Panc1 (cell line): ENCODE measurements around the gene RSU1. TPM values are rescaled to one million over a fixed set of nuclear protein-coding genes. Genes with fewer than 3 reads are reported as not detected.

ENCODE experiments used
- ATAC-seq: fragments of 200-7000 bp; cut with Tn5 transposase; 2 replicates; pipeline ENCODE4 v1.9.1; 2020; ENCODE audit warnings: mild to moderate bottlenecking, moderate library complexity
- BruUV-seq: library from RNA; stranded (reverse); fragments of 400-500 nt; replicated peaks from 2 replicates; lab custom pipeline; 2021; lab: Mats Ljungman, UMichigan
- CTCF ChIA-PET: fragments of 300-600 bp; sonication (Branson Sonifier 250); formaldehyde crosslinking; loops from one replicate; lab custom pipeline; 2022; ENCODE audit warnings: antibody characterized with exemption; lab: Charles Lee
- POLR2A ChIA-PET: fragments of 300-600 bp; sonication (Branson Sonifier 250); formaldehyde crosslinking; loops from one replicate; lab custom pipeline; 2022; ENCODE audit warnings: antibody characterized with exemption; lab: Charles Lee
- DNase-seq: peaks from one replicate; pipeline ENCODE4 v3.0.0-alpha.2; 2010; ENCODE audit warnings: low read depth, low spot score
- H3K27ac ChIP-seq: 2 replicates; pipeline ENCODE4 v1.5.1; 2011; ENCODE audit warnings: mild to moderate bottlenecking, low read length, inconsistent platforms
- H3K27me3 ChIP-seq: fragments of 200-500 bp; sonication (Bioruptor generic); 2 replicates; pipeline ENCODE4 v1.6.0; 2014; ENCODE audit warnings: low read length, inconsistent platforms; ENCODE audit not compliant: control insufficient read depth, insufficient read depth
- H3K36me3 ChIP-seq: fragments of 200-500 bp; sonication (Bioruptor generic); 2 replicates; pipeline ENCODE4 v1.5.1; 2014; ENCODE audit warnings: inconsistent platforms, mild to moderate bottlenecking, low read length, moderate library complexity; ENCODE audit not compliant: control insufficient read depth, insufficient read depth
- H3K4me1 ChIP-seq: 2 replicates; pipeline ENCODE4 v1.5.1; 2011; ENCODE audit warnings: inconsistent platforms, mild to moderate bottlenecking, low read length, moderate library complexity; ENCODE audit not compliant: control insufficient read depth, insufficient read depth
- H3K4me3 ChIP-seq, 2 experiments: 2 replicates each; pipeline ENCODE4 v1.5.1; 2011 to 2012; ENCODE audit warnings: low read depth in 2 of 2, low read length in 2 of 2, mild to moderate bottlenecking in 2 of 2, inconsistent platforms in 1 of 2, moderate library complexity in 1 of 2
- H3K9me3 ChIP-seq: fragments of 200-500 bp; sonication (Bioruptor generic); 2 replicates; pipeline ENCODE4 v1.5.1; 2014; ENCODE audit warnings: low read depth, mild to moderate bottlenecking, inconsistent platforms, low read length, moderate library complexity; ENCODE audit not compliant: control insufficient read depth, insufficient read depth
- CTCF ChIP-seq: fragments of 450-650 bp; IDR thresholded peaks from 2 replicates; pipeline ENCODE4 v1.5.1; 2017; ENCODE audit warnings: mild to moderate bottlenecking
- POLR2AphosphoS5 ChIP-seq: IDR thresholded peaks from 2 replicates; pipeline ENCODE4 v1.6.1; 2012; ENCODE audit warnings: mild to moderate bottlenecking, low read depth, low read length, moderate library complexity
- REST ChIP-seq, 2 experiments: IDR thresholded peaks; 2 replicates each; pipeline ENCODE4 v1.6.1; 2011 to 2012; ENCODE audit warnings: low read depth in 2 of 2, control low read depth in 1 of 2, low read length in 1 of 2, mild to moderate bottlenecking in 1 of 2, moderate library complexity in 1 of 2; ENCODE audit not compliant: insufficient read depth in 1 of 2
- SIN3A ChIP-seq: IDR thresholded peaks from 2 replicates; pipeline ENCODE4 v1.6.1; 2012; ENCODE audit warnings: low read depth, mild to moderate bottlenecking, low read length, moderate library complexity, borderline replicate concordance; ENCODE audit not compliant: insufficient read depth
- TCF7L2 ChIP-seq: IDR thresholded peaks from 2 replicates; pipeline ENCODE4 v1.6.1; 2011; ENCODE audit warnings: mild to moderate bottlenecking, low read depth, low read length, inconsistent platforms
- in situ Hi-C: cut with HindIII; loops from 2 replicates; pipeline ENCODE4 v1.10.0; 2016; ENCODE audit warnings: low sequenced_read_pairs, low pct_unique_long_range_greater_than_20kb
- intact Hi-C: fragments of 100-400 bp; cut with micrococcal nuclease; formaldehyde crosslinking; loops from one replicate; pipeline ENCODE4 v1.10.0; 2022; ENCODE audit not compliant: unreplicated experiment
- total RNA-seq: library from RNA; stranded (reverse); gene quantifications from one replicate; pipeline ENCODE4 v1.2.1, GENCODE V29; 2021; ENCODE audit not compliant: unreplicated experiment

The RSU1 gene
- total RNA-seq, 1 experiment from 2014 or later: 55.6 TPM

- in situ Hi-C loops (no loop called here), intact Hi-C loops (no loop called here)
- POLR2A ChIA-PET: no interaction called here
- ATAC-seq (no peak), DNase-seq (no peak)
- peaks cover 11% of the 10 kb centered on the region for H3K4me1 ChIP-seq
- H3K9me3 ChIP-seq: no peaks in the 10 kb centered on the region
- CTCF ChIA-PET: no interaction called here
- H3K27ac ChIP-seq: peak overlapping the region; percentile 29; the same call in 1 of the 2 replicates
- no peaks in the 10 kb centered on the region for H3K36me3 ChIP-seq
- no peaks in the 10 kb centered on the region for H3K27me3 ChIP-seq
- no peak overlapping the region for H3K4me3 ChIP-seq
- TF ChIP-seq POLR2AphosphoS5 (no peak), REST (IDR thresholded peaks at IDR 0.05; ENCODE audit: insufficient read depth in 1 of 2, low read depth in 2 of 2, low read length in 1 of 2) (no peak), SIN3A (no peak), CTCF (no peak), TCF7L2 (no peak)
- BruUV-seq: no TSS peak
These were observed 37.4 kb upstream of the RSU1 start for GRCh38 chr10:16854623-16855022.

- DNase-seq: no peak
- peak overlapping the region; percentile 29; the same call in 1 of the 2 replicates for H3K27ac ChIP-seq
- ATAC-seq: no peak
- ChIA-PET POLR2A (no interaction called here), CTCF (no interaction called here)
- BruUV-seq: no TSS peak
- H3K4me3 ChIP-seq: no peak overlapping the region
- TF ChIP-seq CTCF: no peak
- no peak for TF ChIP-seq POLR2AphosphoS5
- TF ChIP-seq SIN3A: no peak
- no peak for TF ChIP-seq TCF7L2
- TF ChIP-seq REST (IDR thresholded peaks at IDR 0.05; ENCODE audit: insufficient read depth in 1 of 2, low read depth in 2 of 2, low read length in 1 of 2): no peak
- peaks cover 11% of the 10 kb centered on the region for H3K4me1 ChIP-seq
- intact Hi-C loops: no loop called here
- in situ Hi-C loops: no loop called here
- H3K27me3 ChIP-seq: no peaks in the 10 kb centered on the region
- no peaks in the 10 kb centered on the region for H3K9me3 ChIP-seq
- no peaks in the 10 kb centered on the region for H3K36me3 ChIP-seq
These were observed 36.6 kb upstream of the RSU1 start for GRCh38 chr10:16853809-16854208.
